Measurements from ENCODE around the gene ZNG1F. TPM values are rescaled to one million over a fixed set of nuclear protein-coding genes. Genes with fewer than 3 reads are reported as not detected.
"Not testable (repeated sequence)": the region's sequence is repeated elsewhere in the genome, so short reads cannot be mapped to it uniquely, and the experiment has no call there.

ZNG1F gene
- total RNA-seq: 4.4 and 53.8 TPM in 2 replicates
- 13.2 and 19.2 TPM in 2 replicates for polyA plus RNA-seq

GRCh38 chr9:41189217-41189616, at the start of gene ZNG1F:
Gene ZNG1F (minus strand): TSS chr9:41189317. CDS start chr9:41189258, 59 bp downstream.
- DNase-seq (ENCODE audit: low read depth in 1 of 2, low spot score in 1 of 2); H3K9me3 ChIP-seq (ENCODE audit: low read depth); H3K4me3 ChIP-seq; H3K27me3 ChIP-seq; H3K36me3 ChIP-seq; H3K27ac ChIP-seq; H3K4me1 ChIP-seq (ENCODE audit: low read depth): not testable (repeated sequence)

GRCh38 chr9:41237110-41237749, 48.1 kb upstream of the ZNG1F start:
- H3K36me3 ChIP-seq; H3K4me3 ChIP-seq; H3K9me3 ChIP-seq (ENCODE audit: low read depth); H3K27ac ChIP-seq; H3K4me1 ChIP-seq (ENCODE audit: low read depth): not testable (repeated sequence)
- peak in 1 of 2 donors; percentile 21 for DNase-seq (ENCODE audit: low read depth in 1 of 2, low spot score in 1 of 2)
- peaks cover 11% of the 10 kb centered on the region for H3K27me3 ChIP-seq

- H3K27me3 ChIP-seq: peaks cover 12% of the 10 kb centered on the region
- not testable (repeated sequence) for H3K27ac ChIP-seq; DNase-seq (ENCODE audit: low read depth in 1 of 2, low spot score in 1 of 2); H3K4me1 ChIP-seq (ENCODE audit: low read depth); H3K4me3 ChIP-seq; H3K36me3 ChIP-seq; H3K9me3 ChIP-seq (ENCODE audit: low read depth)
Measured at GRCh38 chr9:41236486-41237109, 47.5 kb upstream of the ZNG1F start.

GRCh38 chr9:41234811-41235805, 46.0 kb upstream of the ZNG1F start:
- DNase-seq (ENCODE audit: low read depth in 1 of 2, low spot score in 1 of 2); H3K9me3 ChIP-seq (ENCODE audit: low read depth); H3K4me1 ChIP-seq (ENCODE audit: low read depth); H3K36me3 ChIP-seq; H3K27ac ChIP-seq; H3K4me3 ChIP-seq: not testable (repeated sequence)
- H3K27me3 ChIP-seq: peaks cover 15% of the 10 kb centered on the region

GRCh38 chr9:41234221-41234620, 45.1 kb upstream of the ZNG1F start:
- DNase-seq (ENCODE audit: low read depth in 1 of 2, low spot score in 1 of 2); H3K27ac ChIP-seq; H3K36me3 ChIP-seq; H3K4me3 ChIP-seq; H3K4me1 ChIP-seq (ENCODE audit: low read depth); H3K9me3 ChIP-seq (ENCODE audit: low read depth): not testable (repeated sequence)
- peaks cover 15% of the 10 kb centered on the region for H3K27me3 ChIP-seq

GRCh38 chr9:41232326-41232725, 43.2 kb upstream of the ZNG1F start:
- H3K27me3 ChIP-seq: peaks cover 15% of the 10 kb centered on the region
- H3K9me3 ChIP-seq (ENCODE audit: low read depth); DNase-seq (ENCODE audit: low read depth in 1 of 2, low spot score in 1 of 2); H3K36me3 ChIP-seq; H3K4me3 ChIP-seq; H3K4me1 ChIP-seq (ENCODE audit: low read depth); H3K27ac ChIP-seq: not testable (repeated sequence)

- H3K27me3 ChIP-seq: peaks cover 18% of the 10 kb centered on the region
- H3K4me1 ChIP-seq (ENCODE audit: low read depth); H3K4me3 ChIP-seq; DNase-seq (ENCODE audit: low read depth in 1 of 2, low spot score in 1 of 2); H3K36me3 ChIP-seq; H3K27ac ChIP-seq; H3K9me3 ChIP-seq (ENCODE audit: low read depth): not testable (repeated sequence)
Measured at GRCh38 chr9:41230418-41230817, 41.3 kb upstream of the ZNG1F start.

GRCh38 chr9:41229408-41230401, 40.6 kb upstream of the ZNG1F start:
- H3K27me3 ChIP-seq: peaks cover 16% of the 10 kb centered on the region
- H3K27ac ChIP-seq: no peak overlapping the region
- peak in 1 of 2 donors; percentile 7 for DNase-seq (ENCODE audit: low read depth in 1 of 2, low spot score in 1 of 2)
- no peak overlapping the region for H3K4me3 ChIP-seq
- TF ChIP-seq CTCF (IDR thresholded peaks at IDR 0.05; ENCODE audit: low read depth, low read length): no peak
- no peaks in the 10 kb centered on the region for H3K4me1 ChIP-seq (ENCODE audit: low read depth)
- H3K36me3 ChIP-seq: no peaks in the 10 kb centered on the region
- no peaks in the 10 kb centered on the region for H3K9me3 ChIP-seq (ENCODE audit: low read depth)

- H3K9me3 ChIP-seq (ENCODE audit: low read depth); H3K36me3 ChIP-seq; H3K4me1 ChIP-seq (ENCODE audit: low read depth); H3K27ac ChIP-seq; H3K4me3 ChIP-seq; H3K27me3 ChIP-seq; DNase-seq (ENCODE audit: low read depth in 1 of 2, low spot score in 1 of 2): not testable (repeated sequence)
Measured at GRCh38 chr9:41219831-41220230, 30.7 kb upstream of the ZNG1F start.

- H3K27me3 ChIP-seq; H3K36me3 ChIP-seq; H3K4me1 ChIP-seq (ENCODE audit: low read depth); DNase-seq (ENCODE audit: low read depth in 1 of 2, low spot score in 1 of 2); H3K9me3 ChIP-seq (ENCODE audit: low read depth); H3K27ac ChIP-seq; H3K4me3 ChIP-seq: not testable (repeated sequence)
Measured at GRCh38 chr9:41188439-41188838, 678 bp downstream of the ZNG1F start.

GRCh38 chr9:41174994-41175393, 14.1 kb downstream of the ZNG1F start:
- H3K27ac ChIP-seq; H3K27me3 ChIP-seq; H3K9me3 ChIP-seq (ENCODE audit: low read depth); H3K36me3 ChIP-seq; H3K4me3 ChIP-seq; DNase-seq (ENCODE audit: low read depth in 1 of 2, low spot score in 1 of 2); H3K4me1 ChIP-seq (ENCODE audit: low read depth): not testable (repeated sequence)

- H3K4me3 ChIP-seq; H3K27ac ChIP-seq; H3K36me3 ChIP-seq; H3K27me3 ChIP-seq; DNase-seq (ENCODE audit: low read depth in 1 of 2, low spot score in 1 of 2); H3K9me3 ChIP-seq (ENCODE audit: low read depth); H3K4me1 ChIP-seq (ENCODE audit: low read depth): not testable (repeated sequence)
Measured at GRCh38 chr9:41150116-41150515, 39.0 kb downstream of the ZNG1F start.

Data from cardiac muscle cell (in vitro differentiated cells and primary cell).